Measurements from ENCODE around the gene MED12L. TPM values are rescaled to one million over a fixed set of nuclear protein-coding genes. Genes with fewer than 3 reads are reported as not detected.

Gene MED12L
- polyA plus RNA-seq, 1 donor from 2014 or later: 28.5 TPM

GRCh38 chr3:151306168-151306810 is 220.8 kb downstream of the MED12L start:
- Histone ChIP-seq H3K9me3 (ENCODE audit: low read length) (no peaks in the 10 kb centered on the region), H3F3A (ENCODE audit: insufficient read depth, low read length, poor library complexity, severe bottlenecking) (no peaks in the 10 kb centered on the region), H3K27me3 (ENCODE audit: insufficient read depth, low read depth, low read length) (no peaks in the 10 kb centered on the region), H3K79me2 (replicated peaks; ENCODE audit: insufficient read depth, low read length) (no peaks in the 10 kb centered on the region), H3K4me2 (ENCODE audit: low read length) (no peak overlapping the region), H3K27ac (ENCODE audit: low read length) (no peak overlapping the region), H2AFZ (ENCODE audit: low read depth, low read length) (no peak overlapping the region), H4K20me1 (ENCODE audit: insufficient read depth) (no peaks in the 10 kb centered on the region), H3K9me2 (ENCODE audit: insufficient read depth, low read length) (no peaks in the 10 kb centered on the region), H3K4me3 (ENCODE audit: low read length) (no peak overlapping the region), H3K36me3 (ENCODE audit: insufficient read depth, low read length) (no peaks in the 10 kb centered on the region), H3K9ac (ENCODE audit: low read length) (no peak overlapping the region)
- no peak for TF ChIP-seq TAF1 (IDR thresholded peaks at IDR 0.05; ENCODE audit: low read depth)
- TF ChIP-seq REST (IDR thresholded peaks at IDR 0.05; ENCODE audit: borderline replicate concordance): no peak
- TF ChIP-seq EP300 (conservative IDR thresholded peaks at IDR 0.05; ENCODE audit: poor library complexity, severe bottlenecking): no peak
- no peak for TF ChIP-seq MXI1 (conservative IDR thresholded peaks at IDR 0.05; ENCODE audit: poor library complexity, severe bottlenecking)
- TF ChIP-seq SMC3 (conservative IDR thresholded peaks at IDR 0.05; ENCODE audit: poor library complexity): no peak
- no peak for TF ChIP-seq EZH2 (IDR thresholded peaks at IDR 0.05; ENCODE audit: borderline replicate concordance, insufficient read depth, low read length, poor library complexity, severe bottlenecking)
- no peak for TF ChIP-seq RAD21 (conservative IDR thresholded peaks at IDR 0.05)

- H2AFZ ChIP-seq (ENCODE audit: low read depth, low read length): no peak overlapping the region
- H3K79me2 ChIP-seq (replicated peaks; ENCODE audit: insufficient read depth, low read length): no peaks in the 10 kb centered on the region
- H3K9me3 ChIP-seq (ENCODE audit: low read length): no peaks in the 10 kb centered on the region
- no peak for TF ChIP-seq RAD21 (conservative IDR thresholded peaks at IDR 0.05)
- TF ChIP-seq EZH2 (IDR thresholded peaks at IDR 0.05; ENCODE audit: borderline replicate concordance, insufficient read depth, low read length, poor library complexity, severe bottlenecking): no peak
- TF ChIP-seq CTCF (IDR thresholded peaks at IDR 0.05; ENCODE audit: poor library complexity, severe bottlenecking): no peak
- TF ChIP-seq EP300 (conservative IDR thresholded peaks at IDR 0.05; ENCODE audit: poor library complexity, severe bottlenecking): no peak
- no peak for TF ChIP-seq TAF1 (IDR thresholded peaks at IDR 0.05; ENCODE audit: low read depth)
- TF ChIP-seq POLR2AphosphoS5 (IDR thresholded peaks at IDR 0.05): no peak
- TF ChIP-seq SMC3 (conservative IDR thresholded peaks at IDR 0.05; ENCODE audit: poor library complexity): no peak
- no peak for TF ChIP-seq MXI1 (conservative IDR thresholded peaks at IDR 0.05; ENCODE audit: poor library complexity, severe bottlenecking)
- H3K4me3 ChIP-seq (ENCODE audit: low read length): no peak overlapping the region
- H3K36me3 ChIP-seq (ENCODE audit: insufficient read depth, low read length): no peaks in the 10 kb centered on the region
- H3F3A ChIP-seq (ENCODE audit: insufficient read depth, low read length, poor library complexity, severe bottlenecking): no peaks in the 10 kb centered on the region
- no peak overlapping the region for H3K4me2 ChIP-seq (ENCODE audit: low read length)
- no peaks in the 10 kb centered on the region for H3K9me2 ChIP-seq (ENCODE audit: insufficient read depth, low read length)
- no peaks in the 10 kb centered on the region for H3K27me3 ChIP-seq (ENCODE audit: insufficient read depth, low read depth, low read length)
- no peak overlapping the region for H3K9ac ChIP-seq (ENCODE audit: low read length)
- peaks cover 2% of the 10 kb centered on the region for H4K20me1 ChIP-seq (ENCODE audit: insufficient read depth)
- no peak overlapping the region for H3K27ac ChIP-seq (ENCODE audit: low read length)
Measured at GRCh38 chr3:151307131-151307530, 221.7 kb downstream of the MED12L start.
